ENCODE data around the gene TRHDE.

DNA sequence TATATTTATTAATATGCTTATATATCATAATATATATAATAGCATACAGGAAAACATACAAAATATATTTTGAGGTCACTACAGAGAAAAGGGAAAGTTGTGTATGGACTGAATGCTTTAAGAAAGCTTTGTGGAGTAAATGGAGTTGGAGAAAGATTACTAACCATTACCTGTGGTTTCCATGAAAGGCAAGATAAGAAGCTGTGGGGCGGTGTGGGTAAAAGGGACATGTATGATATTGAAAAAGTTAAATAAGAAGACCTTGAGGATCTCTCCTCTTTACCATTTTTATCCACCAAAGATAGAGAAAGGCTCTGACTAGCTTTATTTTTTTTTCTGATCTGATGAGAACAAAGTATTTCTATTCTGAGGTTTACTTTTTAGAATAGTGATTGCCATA, 404.4 kb downstream of the TRHDE start:
- TF ChIP-seq POLR2A (IDR thresholded peaks at IDR 0.05) (no peak), CTCF (IDR thresholded peaks at IDR 0.05) (no peak)
